A549 treated with AZD9567 at 1 μM for 4 hours (cell line): ENCODE data around the gene ITIH3. TPM values are rescaled to one million over a fixed set of nuclear protein-coding genes. Genes with fewer than 3 reads are reported as not detected.

Experiments used
- total RNA-seq: library from RNA; stranded (reverse); fragments of 200-300 nt; extraction: Qiagen RNA extraction; gene quantifications from 5 replicates; pipeline ENCODE4 v1.2.3, GENCODE V29; 2022; ENCODE audit not compliant: insufficient read depth

ITIH3 gene, protein sequence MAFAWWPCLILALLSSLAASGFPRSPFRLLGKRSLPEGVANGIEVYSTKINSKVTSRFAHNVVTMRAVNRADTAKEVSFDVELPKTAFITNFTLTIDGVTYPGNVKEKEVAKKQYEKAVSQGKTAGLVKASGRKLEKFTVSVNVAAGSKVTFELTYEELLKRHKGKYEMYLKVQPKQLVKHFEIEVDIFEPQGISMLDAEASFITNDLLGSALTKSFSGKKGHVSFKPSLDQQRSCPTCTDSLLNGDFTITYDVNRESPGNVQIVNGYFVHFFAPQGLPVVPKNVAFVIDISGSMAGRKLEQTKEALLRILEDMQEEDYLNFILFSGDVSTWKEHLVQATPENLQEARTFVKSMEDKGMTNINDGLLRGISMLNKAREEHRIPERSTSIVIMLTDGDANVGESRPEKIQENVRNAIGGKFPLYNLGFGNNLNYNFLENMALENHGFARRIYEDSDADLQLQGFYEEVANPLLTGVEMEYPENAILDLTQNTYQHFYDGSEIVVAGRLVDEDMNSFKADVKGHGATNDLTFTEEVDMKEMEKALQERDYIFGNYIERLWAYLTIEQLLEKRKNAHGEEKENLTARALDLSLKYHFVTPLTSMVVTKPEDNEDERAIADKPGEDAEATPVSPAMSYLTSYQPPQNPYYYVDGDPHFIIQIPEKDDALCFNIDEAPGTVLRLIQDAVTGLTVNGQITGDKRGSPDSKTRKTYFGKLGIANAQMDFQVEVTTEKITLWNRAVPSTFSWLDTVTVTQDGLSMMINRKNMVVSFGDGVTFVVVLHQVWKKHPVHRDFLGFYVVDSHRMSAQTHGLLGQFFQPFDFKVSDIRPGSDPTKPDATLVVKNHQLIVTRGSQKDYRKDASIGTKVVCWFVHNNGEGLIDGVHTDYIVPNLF
- total RNA-seq: 0.06 to 0.21 TPM (median 0.09 TPM) in 4 of 5 replicates, not detected in the other

DNA sequence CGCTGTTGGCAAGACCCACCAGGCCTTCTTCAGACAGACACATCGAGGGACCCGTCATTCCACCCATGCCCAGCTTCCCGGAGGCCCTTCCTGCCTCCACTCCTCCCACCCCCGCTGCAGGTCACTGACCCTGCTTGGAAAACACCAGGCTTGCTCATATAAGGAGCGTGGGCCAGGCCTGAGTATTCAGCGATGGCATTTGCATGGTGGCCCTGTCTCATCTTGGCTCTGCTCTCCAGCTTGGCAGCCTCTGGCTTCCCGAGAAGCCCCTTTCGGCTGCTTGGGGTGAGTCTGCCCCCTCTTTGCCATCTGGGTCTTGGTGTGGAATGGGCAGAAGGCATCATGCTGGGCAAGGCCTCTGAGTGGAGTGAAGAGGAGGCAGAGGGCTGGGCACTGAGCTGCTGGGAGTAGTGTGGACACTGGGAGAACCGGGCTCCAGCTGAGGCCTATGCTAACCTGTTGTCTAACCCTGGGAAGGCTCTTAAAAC lies at the start of gene ITIH3:
Gene ITIH3 (plus strand): TSS at position 185 of the 488 bp plus-strand sequence. CDS start 8 bp downstream, at position 193.

DNA sequence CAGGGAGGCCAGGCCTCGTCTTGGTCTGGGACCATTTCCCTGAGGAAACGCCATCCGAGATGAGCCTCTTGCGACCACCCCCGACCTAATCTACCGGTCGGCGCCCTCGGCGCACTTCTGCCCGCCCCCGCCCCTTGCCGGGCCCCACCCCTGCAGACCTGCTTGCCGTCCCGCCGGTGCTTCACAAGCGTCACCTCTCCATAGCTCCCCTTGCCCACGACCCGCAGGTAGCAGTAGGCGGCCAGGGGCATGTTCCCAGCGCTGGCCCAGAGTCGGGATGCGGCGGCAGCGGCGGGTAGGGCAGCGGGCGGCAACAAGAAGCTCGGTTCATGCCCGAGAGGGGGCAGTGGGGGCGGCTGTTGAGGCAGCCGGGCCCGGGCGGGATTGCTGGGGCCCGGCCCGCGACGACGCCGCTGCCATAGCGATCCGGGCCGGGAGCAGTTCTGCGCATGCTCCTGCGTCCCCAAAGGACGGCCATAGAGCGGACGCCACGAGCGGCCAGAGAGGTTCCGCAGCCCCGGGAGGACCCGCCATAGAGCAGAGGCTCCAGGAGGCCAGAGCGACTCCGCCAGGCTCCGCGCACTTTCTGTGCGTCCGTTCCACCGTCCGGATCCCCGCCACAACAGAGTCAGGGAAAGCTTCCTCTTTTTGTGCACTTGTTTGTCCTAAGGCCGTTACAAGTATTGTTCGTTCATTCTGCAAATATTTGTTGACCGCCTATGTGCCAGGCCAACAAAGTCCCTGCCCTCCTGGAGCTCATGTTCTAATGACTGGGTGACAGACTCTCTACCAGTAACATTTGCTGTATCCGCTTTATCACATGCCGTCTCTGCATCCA lies 23.9 kb upstream of the ITIH3 start, which contains the start of gene NEK4:
Gene NEK4 (minus strand): TSS at position 445 of the 838 bp plus-strand sequence. CDS start 194 bp downstream, at position 251.

DNA sequence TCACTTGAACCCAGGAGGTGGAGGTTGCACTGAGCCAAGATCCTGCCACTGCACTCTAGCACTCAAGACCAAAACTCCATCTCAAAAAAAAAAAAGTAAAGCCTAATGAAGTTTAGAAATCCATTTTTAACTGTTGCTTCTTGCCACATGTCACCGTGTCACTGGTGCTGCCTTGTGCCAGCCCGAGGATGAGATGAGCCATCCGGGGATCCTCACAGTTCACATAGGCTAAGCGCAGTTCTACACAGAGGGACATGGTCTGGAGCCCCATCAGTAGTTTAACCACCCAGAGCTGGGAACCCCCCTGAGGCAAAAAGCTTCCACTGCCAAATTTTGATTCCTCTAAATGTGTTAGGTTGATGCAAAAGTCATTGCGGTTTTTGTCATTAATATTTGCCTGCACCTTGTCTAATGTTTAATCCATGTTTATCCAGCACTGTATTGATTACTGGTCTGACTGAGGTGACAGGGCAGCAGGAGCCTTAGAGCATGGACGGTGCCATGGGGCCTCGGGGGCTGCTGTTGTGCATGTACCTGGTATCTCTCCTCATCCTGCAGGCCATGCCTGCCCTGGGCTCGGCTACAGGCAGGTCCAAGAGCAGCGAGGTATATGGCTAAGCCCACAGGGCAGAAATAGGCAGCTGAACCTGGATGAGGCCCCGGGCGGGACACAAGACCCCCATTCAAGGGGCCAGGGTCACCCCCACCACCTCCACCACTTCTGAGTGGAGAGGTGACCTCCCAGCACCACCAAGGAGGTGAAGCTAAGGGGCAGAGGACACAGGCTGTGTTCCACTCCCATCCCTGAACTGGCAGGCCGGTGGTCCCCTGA lies 17.3 kb upstream of the ITIH3 start, which contains the start of gene ITIH1:
Gene ITIH1 (plus strand): TSS at position 473 of the 832 bp plus-strand sequence. CDS start 17 bp downstream, at position 490.

DNA sequence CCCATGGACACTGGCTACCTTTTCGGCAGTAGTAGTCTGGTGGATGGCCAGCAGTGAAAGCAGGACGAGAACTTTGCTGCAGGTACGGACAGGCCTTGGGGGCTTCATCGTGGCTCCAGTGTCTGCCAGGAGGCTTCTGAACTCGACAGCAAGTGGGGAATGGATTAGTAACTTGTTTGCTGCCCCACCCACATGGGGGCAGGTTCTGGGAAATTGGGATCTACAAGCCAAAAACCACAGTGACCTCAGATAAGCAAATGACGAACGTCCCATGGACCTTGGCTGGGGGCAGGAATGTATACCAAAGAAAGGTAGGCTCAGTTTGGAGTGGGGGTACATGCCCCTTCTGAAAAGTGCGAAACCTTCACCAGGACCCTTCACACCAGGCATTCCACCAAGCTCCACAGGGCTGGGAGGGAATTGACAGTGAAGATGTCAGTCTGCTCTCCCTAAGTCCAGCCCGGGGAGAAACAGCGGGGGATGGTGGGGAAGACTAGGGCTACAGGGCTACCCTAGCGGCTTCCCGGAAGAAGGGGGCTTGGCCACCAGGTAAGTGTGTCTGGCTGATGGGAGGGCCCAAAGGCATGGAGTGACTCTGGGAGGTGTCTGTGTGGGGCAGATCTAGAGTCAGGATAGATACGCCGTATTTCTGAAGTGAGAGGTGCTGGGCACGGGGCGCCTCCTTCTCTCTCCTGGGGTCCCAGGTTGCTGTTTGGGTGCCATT lies 36.1 kb downstream of the ITIH3 start, which contains the start of gene ITIH4:
Gene ITIH4 (minus strand): TSS at position 138 of the 724 bp plus-strand sequence. CDS start 30 bp downstream, at position 108.

DNA sequence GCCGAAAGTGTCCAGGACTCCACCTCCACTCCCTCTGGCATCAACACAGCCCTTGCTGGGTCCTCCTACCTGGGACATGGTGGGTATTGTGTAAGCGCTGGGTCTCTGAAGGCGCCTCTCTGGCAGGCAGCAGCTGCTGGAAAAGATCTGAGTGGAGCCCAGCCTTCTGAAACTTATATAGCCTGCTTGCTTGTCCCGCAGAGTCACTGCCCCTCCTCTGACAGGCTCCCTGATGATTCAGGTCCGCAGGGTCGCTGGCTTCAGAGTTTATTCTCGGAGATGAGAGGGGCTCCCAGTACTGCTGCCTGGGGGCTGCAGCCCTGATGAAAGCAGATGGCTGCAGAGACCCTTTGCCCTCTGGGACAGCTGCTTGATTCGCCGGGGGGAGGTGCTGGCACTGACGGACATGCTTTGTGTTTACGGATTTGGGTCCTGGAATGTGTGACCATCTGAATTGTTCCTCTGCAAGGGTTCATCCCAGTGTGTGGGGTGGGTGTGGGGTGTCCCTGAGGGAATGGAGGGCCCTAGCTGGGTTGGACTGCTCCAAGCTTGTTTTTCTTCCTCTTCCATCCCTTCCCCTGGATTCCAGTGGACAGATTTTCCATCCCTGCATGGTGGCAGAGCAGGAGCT lies 40.4 kb downstream of the ITIH3 start, which contains the start of gene MUSTN1:
Gene MUSTN1 (minus strand): TSS at position 149 of the 631 bp plus-strand sequence. CDS start 71 bp downstream, at position 78.

Other genes with a start within 250 kb of the ITIH3 start
- 12.6 to 21.7 TPM (median 15.8 TPM) in 5 replicates for gene PBRM1, start 108.9 kb upstream of the ITIH3 start, total RNA-seq
- 94.1 to 107 TPM (median 101 TPM) in 5 replicates for gene GNL3, start 108.8 kb upstream of the ITIH3 start, total RNA-seq
- 29.9 to 38.2 TPM (median 36.9 TPM) in 5 replicates for gene GLT8D1, start 89.0 kb upstream of the ITIH3 start, total RNA-seq
- 138 to 170 TPM (median 167 TPM) in 5 replicates for gene SPCS1, start 88.7 kb upstream of the ITIH3 start, total RNA-seq
- 10.5 to 17.8 TPM (median 13.6 TPM) in 5 replicates for gene NEK4, start 23.9 kb upstream of the ITIH3 start, total RNA-seq
- gene ITIH1, start 17.2 kb upstream of the ITIH3 start, total RNA-seq: 0.06 TPM in 1 of 5 replicates, not detected in the others
- 0.59 to 1.5 TPM (median 1.1 TPM) in 4 of 5 replicates, not detected in the other for gene ITIH4, start 35.9 kb downstream of the ITIH3 start, total RNA-seq
- gene MUSTN1, start 40.2 kb downstream of the ITIH3 start, total RNA-seq: 0.35 TPM in 1 of 5 replicates, not detected in the others
- 6.8 to 11.6 TPM (median 8.2 TPM) in 5 replicates for gene STIMATE, start 102.8 kb downstream of the ITIH3 start, total RNA-seq